ENCODE results near the gene ZSWIM6. TPM values are rescaled to one million over a fixed set of nuclear protein-coding genes. Genes with fewer than 3 reads are reported as not detected.
A peak's percentile ranks its signal among the peaks of the same experiment; 100 is the strongest.

The ZSWIM6 gene
- polyA plus RNA-seq, 3 donors, result 1.7 to 33.5 (median 2.7) TPM

DNA sequence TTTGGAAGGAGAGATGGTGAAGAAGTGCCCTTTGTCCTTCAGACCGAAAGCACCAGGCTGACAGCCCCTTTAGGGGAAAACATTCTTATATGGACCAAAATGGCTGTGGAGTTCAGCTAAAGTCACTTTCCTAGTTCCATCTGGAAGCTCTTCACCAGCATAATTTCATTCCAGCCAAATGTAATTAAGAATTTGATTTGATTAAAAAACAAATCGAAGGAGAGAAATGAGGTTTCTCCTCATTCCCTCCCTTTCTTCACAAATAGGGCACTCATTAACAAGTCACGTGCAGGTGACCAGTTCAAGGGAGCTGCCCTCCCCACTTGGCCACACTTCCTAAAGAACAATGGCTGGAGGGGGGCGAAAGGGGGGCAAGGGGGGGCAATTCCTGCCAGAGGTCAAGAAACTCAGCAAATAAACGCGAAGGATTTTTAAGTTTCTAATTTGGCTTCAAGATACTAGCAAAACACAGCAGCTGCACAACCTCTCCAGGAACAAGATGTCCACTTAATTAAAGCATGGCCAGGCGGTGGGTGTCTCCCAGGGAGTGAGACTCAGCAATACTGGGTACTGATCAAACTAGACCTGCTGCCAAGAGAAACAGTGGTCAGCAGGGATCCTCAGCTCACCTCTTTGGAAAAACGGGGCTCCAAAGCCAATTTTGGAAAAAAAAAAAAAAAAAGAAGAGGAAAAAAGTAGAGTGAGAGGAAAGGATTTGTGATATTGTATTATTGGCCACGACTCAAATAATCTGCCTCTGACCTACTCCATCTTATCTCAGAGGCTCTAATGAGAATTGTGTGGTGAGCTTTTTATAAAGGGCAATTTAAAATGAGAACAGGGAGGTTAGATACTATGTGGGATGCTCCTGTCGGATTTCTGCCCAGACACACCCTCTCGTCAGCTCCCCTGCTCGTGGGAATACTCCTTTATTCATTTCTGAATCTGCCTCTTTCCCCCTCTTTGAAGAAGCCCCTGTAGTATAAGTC is 254.3 kb downstream of the ZSWIM6 start:
- H3K27me3 Mint-ChIP-seq (ENCODE audit: low read depth in 3 of 3), result peaks cover 0 to 5% (median 0%) of the 10 kb centered on the region in 3 donors
- no peak for DNase-seq
- no peaks in the 10 kb centered on the region for H4K20me1 ChIP-seq (ENCODE audit: insufficient read depth, low read length)
- no peak overlapping the region for H3K9ac ChIP-seq (ENCODE audit: insufficient read depth, low read length, poor library complexity, severe bottlenecking)
- H3K4me1 Mint-ChIP-seq, result no peaks in the 10 kb centered on the region
- H3K36me3 Mint-ChIP-seq, result no peaks in the 10 kb centered on the region
- no peak overlapping the region for H3K4me3 ChIP-seq (replicated peaks in 1 of 3; ENCODE audit: low read depth in 2 of 3, low read length in 3 of 3)
- H3K4me1 ChIP-seq (ENCODE audit: control insufficient read depth in 1 of 2, insufficient read depth in 2 of 2, low read length in 2 of 2), result no peaks in the 10 kb centered on the region
- no peak overlapping the region for H2AFZ ChIP-seq (ENCODE audit: insufficient read depth, low read depth, low read length, poor library complexity, severe bottlenecking)
- TF ChIP-seq, protein P1, sequence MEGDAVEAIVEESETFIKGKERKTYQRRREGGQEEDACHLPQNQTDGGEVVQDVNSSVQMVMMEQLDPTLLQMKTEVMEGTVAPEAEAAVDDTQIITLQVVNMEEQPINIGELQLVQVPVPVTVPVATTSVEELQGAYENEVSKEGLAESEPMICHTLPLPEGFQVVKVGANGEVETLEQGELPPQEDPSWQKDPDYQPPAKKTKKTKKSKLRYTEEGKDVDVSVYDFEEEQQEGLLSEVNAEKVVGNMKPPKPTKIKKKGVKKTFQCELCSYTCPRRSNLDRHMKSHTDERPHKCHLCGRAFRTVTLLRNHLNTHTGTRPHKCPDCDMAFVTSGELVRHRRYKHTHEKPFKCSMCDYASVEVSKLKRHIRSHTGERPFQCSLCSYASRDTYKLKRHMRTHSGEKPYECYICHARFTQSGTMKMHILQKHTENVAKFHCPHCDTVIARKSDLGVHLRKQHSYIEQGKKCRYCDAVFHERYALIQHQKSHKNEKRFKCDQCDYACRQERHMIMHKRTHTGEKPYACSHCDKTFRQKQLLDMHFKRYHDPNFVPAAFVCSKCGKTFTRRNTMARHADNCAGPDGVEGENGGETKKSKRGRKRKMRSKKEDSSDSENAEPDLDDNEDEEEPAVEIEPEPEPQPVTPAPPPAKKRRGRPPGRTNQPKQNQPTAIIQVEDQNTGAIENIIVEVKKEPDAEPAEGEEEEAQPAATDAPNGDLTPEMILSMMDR (IDR thresholded peaks at IDR 0.05), result no peak
- no peaks in the 10 kb centered on the region for H3K36me3 ChIP-seq (replicated peaks in 1 of 2; ENCODE audit: control insufficient read depth in 1 of 2, insufficient read depth in 2 of 2, low read length in 2 of 2)
- H3K27ac ChIP-seq (ENCODE audit: low read depth in 1 of 2, low read length in 2 of 2), result no peak overlapping the region
- no peaks in the 10 kb centered on the region for H3K27me3 ChIP-seq (ENCODE audit: control insufficient read depth in 2 of 2, insufficient read depth in 2 of 2, low read length in 2 of 2)
- H3K27ac Mint-ChIP-seq, result no peak overlapping the region
- H3K9me3 Mint-ChIP-seq, result peaks cover 0 to 8% (median 4%) of the 10 kb centered on the region in 7 donors
- no peaks in the 10 kb centered on the region for H3K79me2 ChIP-seq (ENCODE audit: insufficient read depth, low read length)
- 81% methylated on average over 4 of the region's 12 CpGs for WGBS (ENCODE audit: insufficient coverage)
- H3K9me3 ChIP-seq (replicated peaks in 1 of 2; ENCODE audit: control insufficient read depth in 1 of 2, insufficient read depth in 1 of 2, low read length in 2 of 2), result no peaks in the 10 kb centered on the region
- intact Hi-C loops (cut with micrococcal nuclease), result no loop called here
- H3K4me3 Mint-ChIP-seq, result no peak overlapping the region
- H3K4me2 ChIP-seq (replicated peaks; ENCODE audit: extremely low read depth, low read length, poor library complexity, severe bottlenecking), result no peak overlapping the region

DNA sequence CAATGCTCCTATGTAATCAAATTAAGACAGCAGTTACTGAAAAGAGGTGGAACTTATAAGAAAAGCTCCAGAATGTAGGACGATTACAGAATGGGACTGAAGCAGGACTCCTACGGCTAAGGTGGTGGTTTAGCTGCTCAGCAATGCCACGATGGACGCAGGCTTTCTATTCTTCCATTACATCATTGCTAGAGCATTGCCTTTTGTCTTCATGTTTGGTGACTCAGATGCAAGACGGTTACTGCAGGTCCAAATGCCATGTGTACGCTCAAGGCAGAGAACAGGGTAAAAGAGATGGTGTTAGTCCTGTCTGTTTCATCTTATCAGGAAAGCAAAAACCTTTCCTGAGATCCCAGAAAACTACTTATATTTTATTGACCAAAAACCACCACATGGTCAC is 255.1 kb downstream of the ZSWIM6 start:
- Mint-ChIP-seq H3K4me1 (no peaks in the 10 kb centered on the region), H3K27me3 (ENCODE audit: low read depth in 3 of 3) (peaks cover 0 to 5% (median 0%) of the 10 kb centered on the region in 3 donors), H3K4me3 (no peak overlapping the region), H3K36me3 (no peaks in the 10 kb centered on the region), H3K27ac (peak overlapping the region in 1 of 7 donors; percentile 42), H3K9me3 (peaks cover 0 to 9% (median 5%) of the 10 kb centered on the region in 7 donors)
- no peaks in the 10 kb centered on the region for H3K36me3 ChIP-seq (replicated peaks in 1 of 2; ENCODE audit: control insufficient read depth in 1 of 2, insufficient read depth in 2 of 2, low read length in 2 of 2)
- H3K27ac ChIP-seq (ENCODE audit: low read depth in 1 of 2, low read length in 2 of 2), result no peak overlapping the region
- intact Hi-C loops (cut with micrococcal nuclease), result no loop called here
- H3K9me3 ChIP-seq (replicated peaks in 1 of 2; ENCODE audit: control insufficient read depth in 1 of 2, insufficient read depth in 1 of 2, low read length in 2 of 2), result no peaks in the 10 kb centered on the region
- no peak for DNase-seq
- no peaks in the 10 kb centered on the region for H4K20me1 ChIP-seq (ENCODE audit: insufficient read depth, low read length)
- no peaks in the 10 kb centered on the region for H3K4me1 ChIP-seq (ENCODE audit: control insufficient read depth in 1 of 2, insufficient read depth in 2 of 2, low read length in 2 of 2)
- no peak overlapping the region for H2AFZ ChIP-seq (ENCODE audit: insufficient read depth, low read depth, low read length, poor library complexity, severe bottlenecking)
- 100% methylated on average over 4 of the region's 6 CpGs for WGBS (ENCODE audit: insufficient coverage)
- TF ChIP-seq, protein P1 (IDR thresholded peaks at IDR 0.05), result no peak
- H3K9ac ChIP-seq (ENCODE audit: insufficient read depth, low read length, poor library complexity, severe bottlenecking), result no peak overlapping the region
- H3K79me2 ChIP-seq (ENCODE audit: insufficient read depth, low read length), result no peaks in the 10 kb centered on the region
- no peak overlapping the region for H3K4me2 ChIP-seq (replicated peaks; ENCODE audit: extremely low read depth, low read length, poor library complexity, severe bottlenecking)
- H3K4me3 ChIP-seq (replicated peaks in 1 of 3; ENCODE audit: low read depth in 2 of 3, low read length in 3 of 3), result no peak overlapping the region
- no peaks in the 10 kb centered on the region for H3K27me3 ChIP-seq (ENCODE audit: control insufficient read depth in 2 of 2, insufficient read depth in 2 of 2, low read length in 2 of 2)
